ENCODE measurements around the gene DEFB131B. TPM values are rescaled to one million over a fixed set of nuclear protein-coding genes. Genes with fewer than 3 reads are reported as not detected.
A peak's percentile ranks its signal among the peaks of the same experiment; 100 is the strongest.
"Not testable (repeated sequence)": the region's sequence is repeated elsewhere in the genome, so short reads cannot be mapped to it uniquely, and the experiment has no call there.

The DEFB131B gene
- total RNA-seq, 1 donor from 2014 or later = not detected

GRCh38 chr11:71911321-71911985 lies 33.2 kb downstream of the DEFB131B start:
- DNase-seq (ENCODE audit: low spot score) = not testable (repeated sequence)

DNA sequence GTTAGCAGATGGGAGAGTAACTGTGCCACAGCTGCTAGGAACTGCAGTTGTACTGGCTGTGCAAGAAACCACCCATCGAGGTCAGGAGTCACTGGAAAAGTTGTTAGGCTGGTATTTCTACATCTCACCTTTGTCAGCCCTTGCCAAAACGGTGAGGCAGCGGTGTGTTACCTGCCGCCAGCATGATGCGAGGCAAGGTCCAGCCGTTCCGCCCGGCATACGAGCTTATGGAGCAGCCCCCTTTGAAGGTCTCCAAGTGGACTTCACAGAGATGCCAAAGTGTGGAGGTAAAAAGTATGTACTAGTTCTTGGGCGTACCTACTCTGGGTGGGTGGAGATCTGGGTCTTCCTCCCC lies 33.7 kb downstream of the DEFB131B start:
- DNase-seq (ENCODE audit: low spot score) = not testable (repeated sequence)

DNA sequence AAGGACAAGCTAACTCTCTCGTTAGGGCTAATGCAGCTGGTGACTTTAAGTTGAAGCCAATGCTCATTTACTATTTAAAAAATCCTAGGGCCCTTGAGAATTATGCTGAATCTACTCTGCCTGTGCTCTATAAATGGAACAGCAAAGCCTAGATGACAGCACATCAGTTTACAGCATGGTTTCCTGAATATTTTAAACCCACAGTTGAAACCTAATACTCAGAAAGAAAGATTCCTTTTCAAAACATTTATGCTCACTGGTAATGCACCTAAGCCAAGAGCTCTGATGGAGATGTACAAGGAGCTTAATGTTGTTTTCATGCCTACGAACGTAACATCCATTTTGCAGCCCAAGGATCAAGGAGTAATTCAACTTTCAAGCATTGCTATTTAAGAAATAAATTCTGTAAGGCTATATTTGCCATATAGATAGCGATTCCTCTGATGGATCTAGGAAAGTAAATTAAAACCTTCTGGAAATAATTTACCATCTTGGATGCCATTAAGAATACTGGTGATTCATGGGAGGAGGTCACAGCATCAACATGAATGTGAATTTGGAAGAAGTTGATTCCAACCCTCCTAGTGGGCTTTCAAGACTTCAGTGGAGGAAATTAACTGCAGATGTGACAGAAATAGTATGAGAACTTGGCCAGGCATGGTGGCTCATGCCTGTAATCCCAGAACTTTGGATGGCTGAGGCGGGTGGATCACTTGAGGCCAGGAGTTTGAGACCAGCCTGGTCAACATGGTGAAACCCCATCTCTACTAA lies 35.7 kb downstream of the DEFB131B start:
- DNase-seq (ENCODE audit: low spot score) = peak; percentile 61

GRCh38 chr11:71914617-71915189 lies 36.5 kb downstream of the DEFB131B start:
- no peak for DNase-seq (ENCODE audit: low spot score)

GRCh38 chr11:71917646-71918140 lies 39.4 kb downstream of the DEFB131B start:
- DNase-seq (ENCODE audit: low spot score) = no peak

DNA sequence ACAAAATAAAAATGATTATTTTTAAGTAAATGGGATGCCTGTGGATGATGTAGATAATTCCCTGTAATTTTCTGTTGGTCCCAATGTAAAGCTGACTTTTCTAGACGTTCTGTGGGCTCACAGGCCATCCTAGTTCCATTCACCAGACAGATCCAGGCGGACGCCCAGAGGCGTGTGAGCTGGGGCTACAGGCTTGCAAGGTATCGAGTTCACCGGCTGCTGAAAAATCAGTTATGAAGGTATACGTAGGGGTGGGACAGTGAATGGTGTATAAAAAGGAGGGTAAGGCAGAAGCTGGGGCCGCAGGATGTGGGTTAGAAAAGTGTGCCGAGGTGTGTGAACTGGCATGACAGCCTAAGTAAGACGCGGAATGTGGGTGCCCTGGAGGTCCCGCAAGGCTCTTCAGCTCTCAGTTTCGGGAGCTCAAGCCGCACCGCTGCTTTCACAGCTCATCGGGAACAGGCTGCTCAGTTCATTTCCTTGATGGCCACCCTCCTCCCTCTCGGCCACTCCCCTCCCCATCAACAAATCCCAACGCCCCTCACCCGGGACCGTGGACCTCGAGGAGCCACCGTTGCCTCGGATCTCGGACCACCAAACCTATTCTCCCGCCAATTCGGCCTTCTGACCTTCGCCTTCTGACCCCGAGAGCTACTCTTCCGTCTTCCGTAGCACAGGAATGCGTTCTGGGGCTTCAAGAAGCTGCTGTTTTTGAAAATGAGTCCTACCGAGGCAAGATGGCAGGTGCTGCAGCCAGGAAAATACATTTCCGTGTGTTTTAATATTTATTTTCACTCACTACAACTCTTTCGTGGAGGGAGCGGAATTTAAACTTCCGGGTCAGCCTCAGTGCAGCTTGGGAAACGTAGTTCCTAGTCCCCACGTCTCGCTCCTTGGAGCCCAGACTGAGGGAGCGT lies 49.8 kb downstream of the DEFB131B start, which contains the start of gene XNDC1N:
TSS of gene XNDC1N (minus strand) at position 775 of the 917 bp plus-strand sequence. CDS start 5,241 bp downstream, outside the sequence.
- peak; percentile 97 for DNase-seq (ENCODE audit: low spot score)

- peak; percentile 99 for DNase-seq (ENCODE audit: low spot score)
Measured at GRCh38 chr11:71928737-71929443, 50.6 kb downstream of the DEFB131B start, which contains the start of gene RNF121. RNF121 (plus strand) TSS chr11:71929046; CDS start chr11:71929062, 16 bp downstream.

- DNase-seq (ENCODE audit: low spot score) = no peak
Measured at GRCh38 chr11:71929491-71929890, 51.2 kb downstream of the DEFB131B start.

GRCh38 chr11:71930556-71931244 lies 52.4 kb downstream of the DEFB131B start:
- no peak for DNase-seq (ENCODE audit: low spot score)

- DNase-seq (ENCODE audit: low spot score) = no peak
Measured at GRCh38 chr11:71931245-71931602, 53.0 kb downstream of the DEFB131B start.

- no peak for DNase-seq (ENCODE audit: low spot score)
Measured at GRCh38 chr11:71933141-71933933, 55.1 kb downstream of the DEFB131B start.

Other genes starting within 250 kb of the DEFB131B start
- not detected for gene DEFB108B, start 45.3 kb upstream of the DEFB131B start, total RNA-seq (ENCODE audit: insufficient read depth, low replicate concordance)
- 35.6 TPM for gene XNDC1N, start 50.1 kb downstream of the DEFB131B start, total RNA-seq (ENCODE audit: insufficient read depth, low replicate concordance)
- 30.1 TPM for gene RNF121, start 50.6 kb downstream of the DEFB131B start, total RNA-seq (ENCODE audit: insufficient read depth, low replicate concordance)
- gene IL18BP, start 120.5 kb downstream of the DEFB131B start, total RNA-seq (ENCODE audit: insufficient read depth, low replicate concordance) = 6.0 TPM
- gene NUMA1, start 202.1 kb downstream of the DEFB131B start, total RNA-seq (ENCODE audit: insufficient read depth, low replicate concordance) = 145 TPM
- 1.4 TPM for gene LRRC51, start 202.4 kb downstream of the DEFB131B start, total RNA-seq (ENCODE audit: insufficient read depth, low replicate concordance)
- gene LAMTOR1, start 224.8 kb downstream of the DEFB131B start, total RNA-seq (ENCODE audit: insufficient read depth, low replicate concordance) = 57.1 TPM
- gene TOMT, start 227.5 kb downstream of the DEFB131B start, total RNA-seq (ENCODE audit: insufficient read depth, low replicate concordance) = not detected
- 2.2 TPM for gene ANAPC15, start 234.2 kb downstream of the DEFB131B start, total RNA-seq (ENCODE audit: insufficient read depth, low replicate concordance)

Measured in umbilical cord (tissue), 2 donors.